GM18520 (cell line): ENCODE data around the gene CBX5.
"Not testable (repeated sequence)": the region's sequence is repeated elsewhere in the genome, so short reads cannot be mapped to it uniquely, and the experiment has no call there.

Experiments used
- ATAC-seq: cut with Tn5 transposase; IDR thresholded peaks from one replicate; pipeline ENCODE4 v1.9.1; 2021; ENCODE audit not compliant: unreplicated experiment

Gene CBX5

GRCh38 chr12:54279632-54280467 lies at the start of gene CBX5:
Gene CBX5, minus strand, starts transcription at chr12:54280122. Its CDS starts 22,472 bp downstream, at chr12:54257650.
- ATAC-seq = peak; percentile 80

GRCh38 chr12:54328595-54329337 lies 48.8 kb upstream of the CBX5 start:
- ATAC-seq = no peak

GRCh38 chr12:54325442-54326109 lies 45.7 kb upstream of the CBX5 start:
- not testable (repeated sequence) for ATAC-seq

- peak; percentile 99 for ATAC-seq
These were observed 44.9 kb upstream of the CBX5 start, which contains the start of gene COPZ1 for GRCh38 chr12:54324617-54325441. Gene COPZ1, plus strand, starts transcription at chr12:54325131. Its CDS starts 33 bp downstream, at chr12:54325164.

- ATAC-seq = no peak
These were observed 41.4 kb upstream of the CBX5 start for GRCh38 chr12:54321363-54321762.

- ATAC-seq = not testable (repeated sequence)
These were observed 32.4 kb upstream of the CBX5 start for GRCh38 chr12:54312309-54312708.

- ATAC-seq = no peak
These were observed 31.1 kb upstream of the CBX5 start for GRCh38 chr12:54311051-54311450.

GRCh38 chr12:54306925-54307741 lies 27.2 kb upstream of the CBX5 start:
- no peak for ATAC-seq

GRCh38 chr12:54304187-54304810 lies 24.4 kb upstream of the CBX5 start:
- ATAC-seq = no peak

GRCh38 chr12:54303640-54304039 lies 23.7 kb upstream of the CBX5 start:
- ATAC-seq = no peak

- no peak for ATAC-seq
These were observed 21.6 kb upstream of the CBX5 start for GRCh38 chr12:54301428-54302048.

GRCh38 chr12:54300732-54301427 lies 21.0 kb upstream of the CBX5 start, which contains the start of gene NFE2:
Gene NFE2, minus strand, starts transcription at chr12:54301015. Its CDS starts 5,767 bp downstream, at chr12:54295248.
- ATAC-seq = no peak

GRCh38 chr12:54300225-54300731 lies 20.4 kb upstream of the CBX5 start:
- ATAC-seq = no peak

GRCh38 chr12:54299515-54300224 lies 19.7 kb upstream of the CBX5 start:
- ATAC-seq = no peak

GRCh38 chr12:54298904-54299303 lies 19.0 kb upstream of the CBX5 start:
- ATAC-seq = no peak

GRCh38 chr12:54296393-54297099 lies 16.6 kb upstream of the CBX5 start:
- ATAC-seq = no peak
